Body of pancreas (tissue), 4 donors: Measurements from ENCODE around the gene ARHGEF2. TPM values are rescaled to one million over a fixed set of nuclear protein-coding genes. Genes with fewer than 3 reads are reported as not detected.
A peak's percentile ranks its signal among the peaks of the same experiment; 100 is the strongest.

Source experiments
- ATAC-seq: fragments of 150-250 bp; one replicate; pipeline ENCODE4 v1.9.1; 2016
- DNase-seq, 4 donors: peaks; one replicate each; pipeline ENCODE4 v3.0.0-alpha.2; 2019
- H3K27ac ChIP-seq, 4 donors: fragments of 200-600 bp; sonication (generic); 1 replicate in 3 of 4; 2 replicates in 1 of 4; pipeline versions ENCODE4 v1.5.1 to v1.6.1; 2016 to 2019; ENCODE audit warnings: mild to moderate bottlenecking in 1 of 4, mixed read lengths in 1 of 4, moderate library complexity in 1 of 4
- H3K27me3 ChIP-seq, 2 donors: fragments of 200-600 bp; sonication (generic); one replicate each; pipeline ENCODE4 v1.6.0; 2016; ENCODE audit warnings: mild to moderate bottlenecking in 1 of 2
- H3K36me3 ChIP-seq, 2 donors: fragments of 200-600 bp; sonication (generic); replicated peaks in 1 of 2; 2 replicates each; pipeline ENCODE4 v1.5.1; 2016; ENCODE audit warnings: low read depth in 2 of 2; ENCODE audit not compliant: insufficient read depth in 1 of 2
- H3K4me1 ChIP-seq: fragments of 200-600 bp; sonication (generic); one replicate; pipeline ENCODE4 v1.6.0; 2016
- H3K4me3 ChIP-seq, 2 donors: fragments of 200-600 bp; sonication (generic); 1 replicate in 1 of 2; 2 replicates in 1 of 2; pipeline ENCODE4 v1.5.1; 2016 to 2019
- H3K9me3 ChIP-seq, 3 donors: fragments of 200-600 bp; sonication (generic); 1 replicate in 2 of 3; 2 replicates in 1 of 3; pipeline ENCODE4 v1.5.1; 2016
- CTCF ChIP-seq, 7 experiments: fragments of 450-650 bp in 4 of 7; fragments of 200-600 bp in 3 of 7; sonication (generic) in 3 of 7; IDR thresholded peaks; one replicate each; pipeline ENCODE4 v1.5.1; 2016 to 2019; ENCODE audit warnings: antibody characterized with exemption in 7 of 7
- POLR2A ChIP-seq, 3 donors: fragments of 450-650 bp; IDR thresholded peaks; one replicate each; pipeline ENCODE4 v1.6.1; 2016; ENCODE audit warnings: antibody characterized with exemption in 3 of 3, mild to moderate bottlenecking in 2 of 3
- WGBS, 2 donors: methylation state at CpG; one replicate each; pipeline ENCODE4 v1.1.5; 2017; 5-methylcytosine and 5-hydroxymethylcytosine counted together
- intact Hi-C: fragments of 100-400 bp; cut with DNase I; formaldehyde crosslinking; loops from one replicate; pipeline ENCODE4 v1.15.1; 2023
- total RNA-seq, 2 donors: library from RNA; depleted of rRNA; stranded (reverse); fragments of >200 nt; gene quantifications; one replicate each; pipeline ENCODE4 v1.1.0, GENCODE V29; 2016

ARHGEF2 gene
- total RNA-seq, 2 donors from 2014 or later = 31.9 to 32.6 TPM

GRCh38 chr1:155976062-155976912, 2.1 kb downstream of the ARHGEF2 start:
- 27 to 36% methylated on average over 12 to 14 of the region's 14 CpGs for WGBS, 2 donors
- no peaks in the 10 kb centered on the region for H3K27me3 ChIP-seq
- peaks cover 66% of the 10 kb centered on the region for H3K4me1 ChIP-seq
- DNase-seq = peak in 3 of 4 donors; percentile 35 to 46 (median 46)
- no peaks in the 10 kb centered on the region for H3K9me3 ChIP-seq
- intact Hi-C loops = no loop called here
- peak overlapping the region in 3 of 4 donors; percentile 85 to 92 (median 86) for H3K27ac ChIP-seq
- TF ChIP-seq CTCF (IDR thresholded peaks at IDR 0.05) (no peak), POLR2A (IDR thresholded peaks at IDR 0.05) (no peak)
- no peak overlapping the region for H3K4me3 ChIP-seq
- no peaks in the 10 kb centered on the region for H3K36me3 ChIP-seq
- ATAC-seq = no peak

GRCh38 chr1:155975375-155976061, 2.8 kb downstream of the ARHGEF2 start:
- WGBS, 2 donors = 29 to 46% methylated on average over 4 of the region's 4 CpGs
- no peaks in the 10 kb centered on the region for H3K9me3 ChIP-seq
- TF ChIP-seq CTCF (IDR thresholded peaks at IDR 0.05) (no peak), POLR2A (IDR thresholded peaks at IDR 0.05) (no peak)
- peak overlapping the region in 3 of 4 donors; percentile 85 to 92 (median 86) for H3K27ac ChIP-seq
- DNase-seq (no peak), ATAC-seq (no peak)
- intact Hi-C loops = no loop called here
- no peaks in the 10 kb centered on the region for H3K36me3 ChIP-seq
- no peaks in the 10 kb centered on the region for H3K27me3 ChIP-seq
- H3K4me3 ChIP-seq = no peak overlapping the region
- H3K4me1 ChIP-seq = peaks cover 64% of the 10 kb centered on the region

- intact Hi-C loops = no loop called here
- H3K27me3 ChIP-seq = no peaks in the 10 kb centered on the region
- WGBS, 2 donors = 48 to 61% methylated on average over 11 to 13 of the region's 13 CpGs
- peaks cover 53% of the 10 kb centered on the region for H3K4me1 ChIP-seq
- no peak for ATAC-seq
- H3K27ac ChIP-seq = peak overlapping the region in 3 of 4 donors; percentile 85 to 92 (median 86)
- H3K4me3 ChIP-seq = no peak overlapping the region
- peak in 1 of 4 donors; percentile 17 for DNase-seq
- H3K36me3 ChIP-seq = no peaks in the 10 kb centered on the region
- no peaks in the 10 kb centered on the region for H3K9me3 ChIP-seq
- TF ChIP-seq CTCF (IDR thresholded peaks at IDR 0.05) (no peak), POLR2A (IDR thresholded peaks at IDR 0.05) (no peak)
Measured at GRCh38 chr1:155974208-155975115, 3.9 kb downstream of the ARHGEF2 start.

DNA sequence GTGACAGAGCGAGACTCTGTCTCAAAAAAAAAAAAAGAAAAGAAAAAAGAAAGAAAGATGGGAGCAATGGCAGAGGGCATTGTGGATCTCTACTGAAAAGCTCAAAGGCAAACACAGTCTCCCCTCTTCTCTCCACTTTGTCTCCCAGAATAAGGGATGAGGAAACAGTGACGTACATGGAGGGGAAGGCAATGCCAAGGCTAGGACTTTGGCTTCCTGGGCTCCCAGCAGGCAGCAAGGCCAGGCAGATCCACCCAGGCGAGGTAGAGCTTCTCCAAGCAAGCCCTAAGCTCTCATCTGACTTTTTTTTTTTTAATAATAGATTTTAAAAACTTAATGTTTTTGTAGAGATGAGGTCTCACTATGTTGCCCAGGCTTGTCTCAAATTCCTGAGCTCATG, 4.6 kb downstream of the ARHGEF2 start:
- 75 to 80% methylated on average over 3 of the region's 3 CpGs for WGBS, 2 donors
- Histone ChIP-seq H3K27ac (peak overlapping the region in 1 of 4 donors; percentile 92), H3K9me3 (no peaks in the 10 kb centered on the region), H3K36me3 (no peaks in the 10 kb centered on the region), H3K4me3 (no peak overlapping the region), H3K4me1 (peaks cover 46% of the 10 kb centered on the region), H3K27me3 (no peaks in the 10 kb centered on the region)
- ATAC-seq (no peak), DNase-seq (no peak)
- no peak for TF ChIP-seq CTCF (IDR thresholded peaks at IDR 0.05)
- TF ChIP-seq POLR2A (IDR thresholded peaks at IDR 0.05) = no peak
- intact Hi-C loops = no loop called here
